GM12891 (cell line): ENCODE measurements around the gene TRIP4.

Experiments used
- POLR2A ChIP-seq: IDR thresholded peaks from 2 replicates; pipeline ENCODE4 v1.6.1; 2011; ENCODE audit warnings: low read depth, low read length, control low read depth
- POLR2AphosphoS5 ChIP-seq: IDR thresholded peaks from 2 replicates; pipeline ENCODE4 v1.6.1; 2011; ENCODE audit warnings: low read depth, low read length, control low read depth
- TAF1 ChIP-seq: IDR thresholded peaks from 2 replicates; pipeline ENCODE4 v1.6.1; 2011; ENCODE audit warnings: low read depth, low read length, control low read depth

GRCh38 chr15:64387562-64388168 is at the start of gene TRIP4:
- TF ChIP-seq POLR2AphosphoS5: peak; percentile 93
- peak; percentile 95 for TF ChIP-seq POLR2A
- peak; percentile 97 for TF ChIP-seq TAF1
